ENCODE results near the gene ENPP7.

ENPP7 gene

DNA sequence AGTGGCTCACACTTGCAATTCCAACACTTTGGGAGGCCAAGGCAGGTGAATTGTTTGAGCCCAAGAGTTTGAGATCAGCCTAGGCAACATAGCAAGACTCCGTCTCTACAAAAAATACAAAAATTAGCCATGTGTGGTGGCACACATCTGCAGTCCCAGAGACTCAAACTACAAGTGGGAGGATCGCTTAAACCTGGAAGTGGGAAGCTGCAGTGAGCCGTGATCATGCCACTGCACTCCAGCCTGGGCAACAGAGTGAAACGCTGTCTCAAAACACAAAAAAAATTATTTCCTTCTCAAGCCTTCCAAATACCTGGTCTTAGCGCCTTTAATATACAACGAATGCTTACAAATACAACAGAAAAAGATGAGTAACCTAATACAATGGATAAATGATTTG lies 27.5 kb downstream of the ENPP7 start:
- Histone ChIP-seq H2AFZ (ENCODE audit: low read depth, low read length, severe bottlenecking) (no peak overlapping the region), H3K27me3 (ENCODE audit: low read length) (no peaks in the 10 kb centered on the region), H3K4me3 (ENCODE audit: insufficient read depth, low read length, poor library complexity, severe bottlenecking) (no peak overlapping the region), H3K4me2 (ENCODE audit: low read depth, low read length, poor library complexity, severe bottlenecking) (no peak overlapping the region), H3K9me2 (replicated peaks; ENCODE audit: insufficient read depth, low read length) (no peaks in the 10 kb centered on the region), H3K27ac (ENCODE audit: low read depth, low read length) (no peak overlapping the region), H3K36me3 (ENCODE audit: low read length) (no peaks in the 10 kb centered on the region), H3F3A (ENCODE audit: insufficient read depth) (no peaks in the 10 kb centered on the region), H3K9me3 (ENCODE audit: insufficient read depth, low read length) (no peaks in the 10 kb centered on the region), H3K79me2 (ENCODE audit: insufficient read depth, low read length) (no peaks in the 10 kb centered on the region), H4K20me1 (ENCODE audit: low read depth, low read length) (no peaks in the 10 kb centered on the region), H3K9ac (ENCODE audit: low read length) (no peak overlapping the region)
- no peak for TF ChIP-seq EZH2phosphoT487 (conservative IDR thresholded peaks at IDR 0.05; ENCODE audit: low read length)
- TF ChIP-seq, protein P1, sequence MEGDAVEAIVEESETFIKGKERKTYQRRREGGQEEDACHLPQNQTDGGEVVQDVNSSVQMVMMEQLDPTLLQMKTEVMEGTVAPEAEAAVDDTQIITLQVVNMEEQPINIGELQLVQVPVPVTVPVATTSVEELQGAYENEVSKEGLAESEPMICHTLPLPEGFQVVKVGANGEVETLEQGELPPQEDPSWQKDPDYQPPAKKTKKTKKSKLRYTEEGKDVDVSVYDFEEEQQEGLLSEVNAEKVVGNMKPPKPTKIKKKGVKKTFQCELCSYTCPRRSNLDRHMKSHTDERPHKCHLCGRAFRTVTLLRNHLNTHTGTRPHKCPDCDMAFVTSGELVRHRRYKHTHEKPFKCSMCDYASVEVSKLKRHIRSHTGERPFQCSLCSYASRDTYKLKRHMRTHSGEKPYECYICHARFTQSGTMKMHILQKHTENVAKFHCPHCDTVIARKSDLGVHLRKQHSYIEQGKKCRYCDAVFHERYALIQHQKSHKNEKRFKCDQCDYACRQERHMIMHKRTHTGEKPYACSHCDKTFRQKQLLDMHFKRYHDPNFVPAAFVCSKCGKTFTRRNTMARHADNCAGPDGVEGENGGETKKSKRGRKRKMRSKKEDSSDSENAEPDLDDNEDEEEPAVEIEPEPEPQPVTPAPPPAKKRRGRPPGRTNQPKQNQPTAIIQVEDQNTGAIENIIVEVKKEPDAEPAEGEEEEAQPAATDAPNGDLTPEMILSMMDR (IDR thresholded peaks at IDR 0.05; ENCODE audit: insufficient read depth, low read length, poor library complexity, severe bottlenecking): no peak

DNA sequence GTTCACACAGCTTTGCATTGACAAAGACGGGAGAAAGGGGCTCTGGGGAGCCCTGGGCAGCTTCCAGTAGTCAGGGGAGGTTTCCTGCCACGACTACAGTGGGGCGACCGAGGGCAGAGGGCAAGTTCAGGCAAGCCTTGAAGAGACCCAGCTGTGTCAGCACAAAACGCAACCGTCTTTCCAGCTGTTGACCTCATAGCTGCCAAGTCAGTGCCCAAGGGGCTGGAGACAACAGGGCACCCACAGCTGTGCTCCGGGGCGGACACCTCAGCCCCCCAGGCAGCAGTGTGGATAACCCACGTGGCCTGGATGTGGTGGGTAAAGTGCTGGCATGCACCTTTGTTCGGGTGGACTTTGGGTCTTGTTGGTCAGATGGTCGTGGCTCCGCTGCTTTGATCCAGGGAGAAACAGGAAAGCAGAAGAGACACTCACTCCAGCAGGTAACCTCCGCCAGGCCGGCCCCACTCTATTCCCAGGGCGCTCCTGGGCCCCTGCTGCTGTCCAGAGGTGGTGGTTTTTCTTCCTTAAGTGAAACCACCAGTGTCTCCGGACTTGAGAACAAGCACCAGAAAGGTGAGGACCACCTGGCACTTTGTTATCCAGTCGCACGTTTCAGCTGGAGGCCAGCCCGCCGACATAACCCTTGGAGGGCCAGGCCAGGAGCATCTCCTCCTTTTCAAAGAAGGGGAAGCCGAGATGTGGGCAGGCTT lies 29.6 kb downstream of the ENPP7 start:
- no peak overlapping the region for H3K4me3 ChIP-seq (ENCODE audit: insufficient read depth, low read length, poor library complexity, severe bottlenecking)
- no peak for TF ChIP-seq EZH2phosphoT487 (conservative IDR thresholded peaks at IDR 0.05; ENCODE audit: low read length)
- TF ChIP-seq, protein P1 (IDR thresholded peaks at IDR 0.05; ENCODE audit: insufficient read depth, low read length, poor library complexity, severe bottlenecking): no peak
- H3K9me2 ChIP-seq (replicated peaks; ENCODE audit: insufficient read depth, low read length): no peaks in the 10 kb centered on the region
- no peaks in the 10 kb centered on the region for H3F3A ChIP-seq (ENCODE audit: insufficient read depth)
- H3K79me2 ChIP-seq (ENCODE audit: insufficient read depth, low read length): no peaks in the 10 kb centered on the region
- no peak overlapping the region for H2AFZ ChIP-seq (ENCODE audit: low read depth, low read length, severe bottlenecking)
- H3K4me2 ChIP-seq (ENCODE audit: low read depth, low read length, poor library complexity, severe bottlenecking): no peak overlapping the region
- no peaks in the 10 kb centered on the region for H3K9me3 ChIP-seq (ENCODE audit: insufficient read depth, low read length)
- H3K36me3 ChIP-seq (ENCODE audit: low read length): no peaks in the 10 kb centered on the region
- no peaks in the 10 kb centered on the region for H3K27me3 ChIP-seq (ENCODE audit: low read length)
- no peaks in the 10 kb centered on the region for H4K20me1 ChIP-seq (ENCODE audit: low read depth, low read length)
- no peak overlapping the region for H3K27ac ChIP-seq (ENCODE audit: low read depth, low read length)
- no peak overlapping the region for H3K9ac ChIP-seq (ENCODE audit: low read length)

DNA sequence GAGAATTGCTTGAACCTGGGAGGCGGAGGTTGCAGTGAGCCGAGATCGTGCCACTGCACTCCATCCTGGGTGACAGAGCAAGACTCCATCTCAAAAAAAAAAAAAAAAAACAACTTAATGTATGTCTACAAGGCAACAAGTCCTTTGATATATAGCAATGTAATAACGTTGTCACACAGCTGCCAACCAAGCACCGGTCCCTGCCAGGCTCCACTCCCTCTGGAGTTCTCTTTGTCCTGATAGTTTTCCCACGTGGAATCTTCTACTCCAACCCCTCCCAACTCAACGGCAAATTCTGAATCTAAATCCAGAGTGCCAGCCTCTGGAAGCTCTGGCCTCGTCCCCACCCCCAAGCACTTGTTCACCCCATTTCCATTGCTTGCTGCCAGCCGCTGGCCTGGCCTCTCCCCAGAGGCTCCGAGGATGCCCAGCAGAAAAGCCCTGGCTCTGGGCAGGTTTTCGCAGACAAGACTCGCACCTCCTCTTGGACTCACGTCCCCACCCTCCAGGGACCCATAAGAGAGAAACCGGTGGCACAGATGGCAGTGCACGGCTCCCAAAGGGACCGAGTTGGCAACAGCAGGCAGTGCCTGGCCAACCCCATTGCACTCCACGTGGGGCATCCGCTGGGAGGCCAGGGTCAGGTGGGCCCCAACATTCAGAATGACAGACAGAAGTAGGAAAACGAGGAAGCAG lies 31.3 kb downstream of the ENPP7 start:
- no peaks in the 10 kb centered on the region for H4K20me1 ChIP-seq (ENCODE audit: low read depth, low read length)
- H3K9me2 ChIP-seq (replicated peaks; ENCODE audit: insufficient read depth, low read length): no peaks in the 10 kb centered on the region
- no peaks in the 10 kb centered on the region for H3K79me2 ChIP-seq (ENCODE audit: insufficient read depth, low read length)
- H2AFZ ChIP-seq (ENCODE audit: low read depth, low read length, severe bottlenecking): no peak overlapping the region
- H3K36me3 ChIP-seq (ENCODE audit: low read length): no peaks in the 10 kb centered on the region
- H3K9ac ChIP-seq (ENCODE audit: low read length): no peak overlapping the region
- no peaks in the 10 kb centered on the region for H3K27me3 ChIP-seq (ENCODE audit: low read length)
- no peak overlapping the region for H3K4me3 ChIP-seq (ENCODE audit: insufficient read depth, low read length, poor library complexity, severe bottlenecking)
- no peak for TF ChIP-seq EZH2phosphoT487 (conservative IDR thresholded peaks at IDR 0.05; ENCODE audit: low read length)
- TF ChIP-seq, protein P1 (IDR thresholded peaks at IDR 0.05; ENCODE audit: insufficient read depth, low read length, poor library complexity, severe bottlenecking): no peak
- H3K27ac ChIP-seq (ENCODE audit: low read depth, low read length): no peak overlapping the region
- no peaks in the 10 kb centered on the region for H3K9me3 ChIP-seq (ENCODE audit: insufficient read depth, low read length)
- H3F3A ChIP-seq (ENCODE audit: insufficient read depth): no peaks in the 10 kb centered on the region
- no peak overlapping the region for H3K4me2 ChIP-seq (ENCODE audit: low read depth, low read length, poor library complexity, severe bottlenecking)
